Measurements from ENCODE around the gene CALCOCO1. TPM values are rescaled to one million over a fixed set of nuclear protein-coding genes. Genes with fewer than 3 reads are reported as not detected.

Gene CALCOCO1
- total and polyA plus RNA-seq, 9 of the 15 experiments (the other 6 are each of a cell fraction or from before 2014, with no cell fraction given): 1.9 to 31.8 (median 11.0) TPM

- TF ChIP-seq NCOA4 (IDR thresholded peaks at IDR 0.05; ENCODE audit: partially characterized antibody) (no peak), ZNF668 (CRISPR knock-in tag; IDR thresholded peaks at IDR 0.05) (no peak), ETV1 (tag; conservative IDR thresholded peaks at IDR 0.05; ENCODE audit: low read depth) (no peak), MCM3 (IDR thresholded peaks at IDR 0.05) (no peak), TFAM (CRISPR knock-in tag; conservative IDR thresholded peaks at IDR 0.05) (no peak), NR2F6 (CRISPR knock-in tag; IDR thresholded peaks at IDR 0.05) (no peak), ZFPM2 (CRISPR knock-in tag; IDR thresholded peaks at IDR 0.05) (no peak), ZNF224 (CRISPR knock-in tag; IDR thresholded peaks at IDR 0.05) (no peak)
- CTCF ChIA-PET (ENCODE audit: low intra/inter-chr PET ratio): no interaction called here
- Histone ChIP-seq H4K20me1 (replicated peaks; ENCODE audit: control insufficient read depth, insufficient read depth, low read length) (no peaks in the 10 kb centered on the region), H3K27ac (ENCODE audit: extremely low read depth, low read depth, low read length) (no peak overlapping the region), H3K9me3 (replicated peaks; ENCODE audit: control insufficient read depth, insufficient read depth, low read depth, low read length) (no peaks in the 10 kb centered on the region), H3K4me3 (no peak overlapping the region), H3K4me1 (replicated peaks in 1 of 2; ENCODE audit: control insufficient read depth in 2 of 2, insufficient read depth in 2 of 2, low read length in 2 of 2) (0 out of 5 replicates have a peak, but pooled peaks cover 0 to 5% of the 10 kb centered on the region in 2 experiments), H2AFZ (ENCODE audit: low read depth, low read length) (no peak overlapping the region), H3K27me3 (ENCODE audit: control insufficient read depth in 2 of 2, insufficient read depth in 2 of 2, low read length in 2 of 2) (no peaks in the 10 kb centered on the region), H3K4me2 (ENCODE audit: insufficient read depth, low read length) (no peak overlapping the region), H3K79me2 (ENCODE audit: control insufficient read depth, insufficient read depth, low read length) (no peaks in the 10 kb centered on the region), H3K36me3 (ENCODE audit: control insufficient read depth, insufficient read depth, low read length) (peaks cover 13% of the 10 kb centered on the region), H3K9me1 (ENCODE audit: control insufficient read depth, insufficient read depth, low read length) (no peaks in the 10 kb centered on the region), H3K9ac (ENCODE audit: insufficient read depth in 1 of 2, low read depth in 2 of 2, low read length in 2 of 2) (no peak overlapping the region)
- in situ Hi-C loops (cut with MboI): no loop called here
- intact Hi-C loops (cut with micrococcal nuclease): no loop called here
- POLR2A ChIA-PET: interaction anchor here (0.6 to 2.0 kb wide), 6 partner anchors 9 to 338 kb away, joined by 3 to 6 read pairs (median 3); partner anchors contain the start of gene AAAS
- WGBS (ENCODE audit: insufficient coverage, low coverage, missing lambda C conversion rate): 94% methylated on average over 2 of the region's 2 CpGs
- no TSS peak for BruUV-seq (replicated peaks)
- FAIRE-seq (no peak), ATAC-seq (no peak), DNase-seq (ENCODE audit: extremely low read depth in 1 of 4, low spot score in 3 of 4) (no peak)
These were observed 67.7 kb downstream of the CALCOCO1 start for GRCh38 chr12:53659571-53659981.
